CD4-positive, alpha-beta T cell treated with Interleukin-4 for 4 hours (primary cell): ENCODE results near the gene BCL2L12.

Experiments used
- DNase-seq: peaks from one replicate; pipeline ENCODE4 v3.0.0-alpha.2; 2020

Gene BCL2L12

DNA sequence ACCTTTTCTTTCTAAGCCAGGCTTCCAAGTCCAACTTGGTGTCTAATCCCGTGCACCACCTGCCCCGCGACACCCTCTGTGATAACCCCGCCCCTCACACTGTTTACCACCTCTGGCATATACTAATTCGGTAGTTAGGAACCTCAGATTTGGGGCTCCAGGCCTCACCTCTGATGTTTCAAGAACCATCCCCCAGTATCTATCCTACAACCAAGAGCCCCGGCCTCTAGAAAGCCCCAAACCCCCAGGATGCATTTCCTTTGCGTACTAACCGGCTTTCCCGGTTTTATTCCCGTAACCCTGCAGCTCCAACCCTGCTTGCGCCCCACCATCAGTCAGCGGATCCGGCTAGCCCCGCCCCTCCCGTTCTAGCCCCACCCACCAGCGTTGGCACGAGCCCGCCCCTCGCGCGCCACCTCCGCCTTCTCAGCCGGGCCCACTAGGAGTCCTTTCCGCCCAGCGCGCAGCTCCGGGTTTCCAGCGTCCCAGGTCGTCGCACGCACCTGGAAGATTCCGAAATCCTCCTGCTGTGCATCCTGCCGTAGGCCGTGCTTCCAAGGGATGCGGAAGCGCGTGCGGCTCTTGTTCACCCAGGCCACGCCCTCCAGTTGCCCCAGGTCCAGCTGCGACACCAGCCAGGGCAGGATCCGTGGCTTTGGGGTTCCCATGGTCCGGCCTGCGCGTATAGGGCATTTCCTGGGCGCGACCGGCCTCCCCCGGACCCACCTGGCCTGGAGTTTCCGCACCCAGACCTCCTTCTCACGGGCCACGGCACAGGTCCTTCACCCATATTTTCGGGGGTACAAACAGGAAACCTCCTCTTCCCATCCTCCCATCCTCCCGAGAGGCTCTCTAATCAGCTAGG, 1.3 kb upstream of the BCL2L12 start:
- peak; percentile 84 for DNase-seq

DNA sequence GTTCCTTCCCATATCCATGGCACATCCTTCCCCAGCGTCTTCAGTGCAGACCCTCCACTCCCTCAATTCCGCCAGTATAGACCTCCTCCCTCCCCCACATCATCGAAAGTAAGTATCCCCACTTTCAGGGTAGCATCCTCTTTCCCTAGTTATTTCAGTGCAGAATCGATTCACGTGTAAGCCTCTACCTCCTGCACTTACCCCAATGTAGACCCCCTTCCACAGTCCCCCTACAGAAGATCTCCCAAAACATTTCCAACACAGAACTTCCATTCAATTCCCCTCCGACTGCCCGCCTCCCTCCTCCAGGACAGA, 740 bp upstream of the BCL2L12 start:
- no peak for DNase-seq

DNA sequence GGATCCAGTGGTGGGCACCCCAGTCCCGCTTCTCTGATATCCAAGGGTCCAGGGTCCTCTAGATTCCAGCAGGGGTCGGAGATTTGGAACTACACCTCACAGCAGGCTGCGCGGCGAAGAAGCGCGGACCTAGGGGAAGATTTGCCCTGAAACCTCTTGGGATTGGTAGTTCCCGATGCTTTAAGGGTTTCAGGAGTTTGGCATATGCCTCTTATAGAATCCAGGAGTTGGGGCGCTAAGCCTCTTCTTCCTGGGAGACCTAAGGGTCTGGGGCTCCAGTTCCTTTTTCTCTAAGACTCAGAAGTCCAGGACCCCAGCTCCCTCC, 349 bp downstream of the BCL2L12 start:
- DNase-seq, result no peak

DNA sequence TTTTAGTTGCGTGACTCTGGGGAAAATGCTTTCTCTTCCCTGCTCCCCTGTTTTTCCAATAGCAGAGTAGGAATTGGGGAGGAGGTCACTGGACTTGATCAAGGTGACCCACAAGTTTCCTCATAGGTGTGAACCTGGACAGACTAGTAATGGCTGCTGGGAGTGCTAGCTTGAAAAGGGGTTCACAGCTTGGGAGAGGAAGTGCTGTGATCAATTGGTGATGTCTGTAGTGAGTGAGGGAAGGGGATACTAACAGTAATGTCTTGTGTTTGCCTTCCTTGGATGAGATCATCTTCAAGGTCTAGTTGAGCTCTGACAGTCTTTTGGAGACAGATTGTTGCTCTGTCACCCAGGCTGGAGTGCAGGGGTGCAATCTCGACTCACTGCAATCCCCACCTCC, 1.7 kb downstream of the BCL2L12 start:
- DNase-seq, result no peak

DNA sequence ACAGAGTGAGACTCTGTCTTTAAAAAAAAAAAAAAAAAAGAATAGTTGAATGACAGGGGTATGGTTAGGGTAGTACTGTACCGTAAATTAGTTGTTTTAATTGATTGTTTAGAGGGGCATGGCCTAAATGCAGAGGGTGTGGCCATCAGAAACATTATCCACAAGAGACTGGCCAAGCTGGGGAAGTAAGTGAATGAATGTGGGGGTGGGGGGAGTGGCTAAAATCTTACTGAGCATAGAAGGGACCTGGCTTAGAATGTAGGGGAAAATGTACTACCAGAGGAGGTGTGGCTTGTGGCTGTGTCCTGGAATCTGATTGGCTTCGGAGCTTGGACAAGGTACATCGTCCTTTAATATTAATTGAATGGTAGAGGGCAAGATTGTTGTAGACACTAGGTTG, 3.8 kb downstream of the BCL2L12 start:
- DNase-seq, result no peak

DNA sequence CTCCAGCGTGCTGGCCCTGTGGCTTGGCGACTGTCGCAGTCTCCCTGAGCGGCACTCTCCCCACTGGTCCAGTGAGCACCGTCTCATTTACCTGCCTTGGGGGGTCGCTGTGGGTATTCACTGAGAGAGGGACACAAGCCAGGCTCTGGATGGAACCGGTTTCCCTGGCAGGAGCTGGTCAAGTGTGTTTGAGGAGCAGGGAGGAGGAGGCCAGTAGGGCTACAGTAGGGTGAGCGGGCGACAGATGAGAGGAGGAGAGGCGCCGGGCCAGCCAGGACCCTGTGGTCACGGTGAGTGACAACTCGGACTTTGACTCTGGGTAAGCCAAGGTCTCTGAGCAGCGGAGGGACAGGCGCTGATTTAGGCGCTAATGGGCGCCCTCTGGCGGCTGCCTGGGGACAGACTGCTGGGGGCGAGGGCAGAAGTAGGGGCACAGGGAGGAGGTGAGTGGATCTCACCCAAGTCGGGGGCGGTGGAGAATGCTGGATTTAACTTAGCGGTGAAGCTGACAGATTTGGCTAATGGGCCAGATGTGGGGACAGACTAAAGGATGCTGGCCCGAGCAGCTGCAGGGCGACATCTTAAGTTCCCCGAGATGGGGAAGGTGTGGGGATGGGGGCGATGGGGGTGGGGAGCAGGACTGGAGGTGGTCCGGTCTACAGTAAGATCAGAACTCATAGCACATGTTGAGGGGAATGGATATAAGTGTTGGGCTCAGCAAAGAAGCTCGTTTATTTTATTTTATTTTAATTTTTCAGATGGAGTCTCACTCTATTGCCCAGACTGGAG, 6.6 kb downstream of the BCL2L12 start:
- peak; percentile 67 for DNase-seq

DNA sequence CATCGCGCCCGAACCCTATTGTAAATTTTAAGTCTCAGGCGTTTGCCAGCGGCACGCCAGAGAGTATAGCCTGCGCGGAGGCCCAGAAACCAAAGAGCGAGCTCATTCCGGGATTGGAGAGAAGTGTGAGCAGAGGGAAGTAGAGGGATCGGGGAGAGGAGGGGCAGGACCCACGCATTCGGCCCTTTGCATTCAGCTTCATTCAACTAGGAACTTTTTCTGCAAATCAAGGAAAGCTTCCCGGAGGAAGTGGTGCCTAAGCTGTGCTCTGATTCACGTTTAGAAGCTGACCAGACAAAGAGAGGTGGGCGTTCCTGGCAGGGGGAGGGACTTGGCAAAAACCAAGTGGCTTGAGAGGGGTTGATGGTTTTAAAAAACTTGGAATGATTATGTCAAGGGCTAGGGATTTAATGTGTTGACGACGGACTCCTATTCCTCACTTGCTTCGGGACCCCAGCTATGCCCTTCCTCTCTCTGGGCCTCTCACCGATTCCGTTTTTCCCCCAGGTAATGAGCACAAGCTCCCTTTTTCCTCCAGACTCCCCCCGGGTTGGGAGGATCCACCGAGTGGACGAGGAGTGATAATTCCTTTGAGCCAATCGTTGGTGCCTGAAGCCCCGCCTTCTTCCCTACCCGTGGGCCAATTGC, 10.5 kb downstream of the BCL2L12 start:
- no peak for DNase-seq

DNA sequence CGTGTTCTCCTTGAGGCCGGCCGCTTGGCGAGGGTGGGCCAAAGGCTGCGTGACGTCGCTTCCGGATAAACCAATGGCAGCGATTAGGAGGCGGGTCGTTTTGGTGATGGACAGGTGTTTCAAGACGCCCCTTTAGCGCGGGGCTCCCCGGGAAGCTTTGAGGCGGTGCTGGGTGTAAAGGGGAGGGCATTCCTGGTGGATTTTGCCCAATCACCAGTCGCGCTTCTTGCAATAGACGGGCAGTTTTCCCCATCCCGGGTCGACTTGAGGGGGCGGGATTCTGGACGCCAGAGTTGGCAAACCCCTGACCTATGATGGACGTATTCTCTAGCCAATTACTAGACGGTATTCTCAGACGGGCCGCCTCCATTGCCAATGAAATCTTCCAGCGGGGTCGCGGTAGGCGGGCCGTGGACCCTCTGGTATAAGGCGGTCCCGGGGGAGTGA, 11.1 kb downstream of the BCL2L12 start:
- peak; percentile 100 for DNase-seq

DNA sequence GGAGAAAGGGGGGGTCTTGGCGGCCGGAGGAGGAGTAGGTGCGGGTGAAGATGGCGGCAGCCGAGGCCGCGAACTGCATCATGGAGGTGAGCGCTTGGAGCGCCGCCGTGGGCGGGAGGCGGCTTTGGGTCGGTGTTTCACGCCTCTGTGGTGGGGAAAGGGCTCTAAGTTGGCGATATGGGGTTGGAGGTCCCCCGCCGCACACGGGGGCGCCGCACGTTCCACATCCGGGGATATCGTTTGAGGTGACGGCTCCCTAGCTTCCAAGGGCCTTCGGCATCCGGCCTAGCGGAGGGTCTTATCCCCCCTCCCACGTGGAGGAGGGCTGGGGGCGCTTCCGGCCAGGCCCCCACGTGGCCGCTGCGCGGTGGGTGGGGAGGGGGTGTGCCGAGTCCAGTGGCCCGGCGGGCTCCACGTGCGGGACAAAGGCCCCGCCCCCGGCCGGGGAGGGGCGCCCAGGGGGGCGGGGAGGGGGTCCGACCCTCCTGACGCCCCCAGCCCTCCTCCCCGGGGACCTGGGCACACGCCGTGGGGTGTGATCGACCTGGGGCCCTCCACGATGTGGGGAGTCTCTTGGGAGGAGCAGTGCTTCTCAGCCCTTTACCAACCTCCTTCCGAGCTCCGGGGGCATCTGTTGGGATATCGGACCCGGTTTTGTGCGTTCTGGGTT, 11.6 kb downstream of the BCL2L12 start, which contains the start of gene PRMT1:
Gene PRMT1 (plus strand): TSS at position 41 of the 670 bp plus-strand sequence. CDS start 10 bp downstream, at position 51.
- no peak for DNase-seq

DNA sequence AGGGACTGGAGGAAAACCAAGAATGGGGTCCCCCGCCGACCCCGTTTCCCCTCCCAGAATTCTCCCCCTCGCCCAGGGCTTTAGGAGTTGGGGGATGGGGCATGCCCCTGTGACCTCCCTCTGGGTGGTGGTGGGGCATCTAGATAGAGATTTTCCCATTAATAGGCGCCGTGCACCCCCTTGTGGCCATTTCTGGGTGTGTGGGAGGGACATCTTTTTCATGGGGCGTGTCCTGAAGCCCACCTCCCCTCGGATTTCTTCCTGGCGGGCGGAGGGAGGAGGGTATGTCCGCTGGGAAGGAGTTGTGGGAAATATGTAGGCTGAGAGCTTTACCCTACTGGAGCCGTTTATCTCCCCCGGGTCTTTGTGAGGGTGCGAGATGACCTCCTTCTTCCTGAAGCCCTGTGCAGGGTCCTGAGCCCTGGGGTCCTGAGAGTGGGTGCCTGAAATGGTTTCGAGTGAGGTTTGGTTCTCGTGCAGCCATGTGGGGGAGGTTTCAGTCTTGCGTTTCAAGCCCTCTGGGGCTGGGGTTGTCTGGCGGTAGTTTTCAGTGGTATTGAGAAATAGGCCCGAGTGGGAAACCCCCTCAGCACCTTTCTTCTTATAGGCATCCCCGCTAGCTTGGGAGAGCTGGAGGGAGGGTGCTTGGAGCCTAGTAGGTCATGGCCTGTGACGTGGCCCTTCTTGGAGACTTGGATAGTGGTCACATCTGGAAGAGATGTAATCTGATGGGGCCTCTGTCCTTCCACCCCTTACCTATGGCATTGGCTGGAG, 12.4 kb downstream of the BCL2L12 start:
- peak; percentile 79 for DNase-seq

DNA sequence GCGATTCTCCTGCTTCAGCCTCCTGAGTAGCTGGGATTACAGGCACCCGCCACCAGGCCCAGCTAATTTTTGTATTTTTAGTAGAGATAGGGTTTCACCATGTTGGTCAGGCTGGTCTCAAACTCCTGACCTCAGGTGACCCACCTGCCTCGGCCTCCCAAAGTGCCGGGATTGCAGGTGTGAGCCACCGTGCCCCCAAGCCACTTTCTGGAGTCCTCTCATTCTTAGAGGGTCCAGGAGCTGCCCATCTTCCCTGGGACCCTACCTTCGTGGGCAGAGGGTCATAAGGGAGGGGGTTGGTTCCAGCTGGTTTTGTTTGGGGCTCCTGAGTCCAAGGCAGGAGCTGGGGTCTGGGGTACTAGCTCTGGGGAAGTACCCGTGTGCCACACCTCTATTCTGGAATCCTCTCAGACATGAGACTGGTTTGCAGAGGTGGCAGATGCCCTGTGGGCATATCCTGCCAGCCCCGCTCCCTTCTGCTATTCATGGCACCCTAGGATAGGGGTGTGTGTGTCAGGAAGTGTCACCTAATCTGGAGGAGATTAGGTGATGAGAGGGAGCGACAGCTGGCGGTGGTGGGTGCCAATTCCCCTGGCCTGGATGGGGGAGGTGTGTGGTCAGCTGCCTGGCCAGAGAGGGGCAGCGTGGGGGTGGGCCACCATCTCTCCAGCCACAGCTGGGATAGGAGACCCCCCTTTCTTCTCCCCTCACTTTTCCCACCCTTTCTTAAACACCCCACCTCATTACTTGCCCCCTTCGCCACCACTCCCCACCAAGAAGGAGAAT, 13.4 kb downstream of the BCL2L12 start:
- no peak for DNase-seq

DNA sequence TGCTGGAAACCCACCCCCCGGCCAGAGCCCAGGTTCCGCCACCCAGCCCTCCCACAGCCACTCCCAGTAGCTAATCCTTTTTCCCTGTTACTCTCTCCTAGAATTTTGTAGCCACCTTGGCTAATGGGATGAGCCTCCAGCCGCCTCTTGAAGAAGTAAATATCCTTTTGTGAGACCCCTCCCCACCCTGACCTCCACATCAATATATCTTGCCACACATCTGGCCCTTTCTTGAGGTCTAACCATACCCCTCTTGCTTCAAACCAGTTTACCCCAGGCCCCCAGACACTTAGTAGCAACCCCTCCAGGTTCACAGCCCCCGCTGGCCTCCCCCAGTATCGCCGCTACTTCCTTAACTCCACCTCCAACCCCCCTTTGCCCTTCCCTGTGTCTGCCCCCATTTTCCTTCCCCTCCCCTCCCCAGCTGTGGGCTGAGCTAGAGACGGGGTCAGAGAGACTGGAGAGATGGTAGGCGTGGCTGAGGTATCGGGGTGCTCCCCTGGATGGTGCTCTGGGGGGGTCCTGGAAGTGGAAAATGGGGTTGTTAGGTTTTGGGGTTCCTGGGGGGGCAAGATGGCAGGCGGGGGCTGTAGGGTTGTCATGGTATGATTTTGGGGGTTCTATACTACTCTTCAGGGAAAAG, 14.2 kb downstream of the BCL2L12 start:
- DNase-seq, result no peak

DNA sequence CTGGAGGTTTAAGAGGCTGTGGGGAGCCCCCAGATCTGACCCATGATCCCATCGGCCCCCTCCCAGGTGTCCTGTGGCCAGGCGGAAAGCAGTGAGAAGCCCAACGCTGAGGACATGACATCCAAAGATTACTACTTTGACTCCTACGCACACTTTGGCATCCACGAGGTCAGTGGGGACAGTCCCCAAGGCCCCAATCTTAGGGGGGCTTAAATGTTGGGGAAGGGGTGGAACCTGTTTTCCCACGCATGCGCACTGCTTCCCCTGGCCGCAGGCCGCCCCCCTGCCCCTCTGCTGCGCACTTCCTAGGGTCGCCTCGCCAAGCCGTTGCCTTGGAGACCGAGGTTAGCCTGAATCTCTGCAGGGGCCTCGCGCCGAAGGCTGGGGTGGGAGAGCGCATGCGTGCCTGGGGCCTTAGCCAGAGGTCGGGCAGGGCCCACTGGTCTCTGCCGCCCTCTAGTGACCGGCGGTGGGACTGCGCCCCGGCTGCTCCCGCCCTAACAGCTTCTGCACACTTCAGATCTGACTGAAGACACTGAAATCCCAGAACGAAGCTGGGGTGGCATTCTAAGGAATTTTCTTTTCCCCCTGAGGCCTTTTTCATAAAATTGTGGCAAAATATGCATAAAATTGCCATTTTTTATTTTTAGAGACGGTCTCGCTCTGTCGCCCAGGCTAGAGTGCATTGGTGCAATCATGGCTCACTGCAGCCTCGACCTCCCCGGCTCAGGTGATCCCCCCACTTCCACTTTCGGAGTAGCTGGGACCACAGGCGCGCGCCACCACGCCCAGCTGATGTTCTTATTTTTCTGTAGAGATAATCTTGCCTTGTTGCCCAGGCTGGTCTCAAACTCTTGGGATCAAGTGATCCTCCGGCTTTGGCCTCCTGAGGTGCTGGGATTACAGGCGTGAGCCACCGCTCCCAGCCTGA, 15.0 kb downstream of the BCL2L12 start:
- peak; percentile 85 for DNase-seq

DNA sequence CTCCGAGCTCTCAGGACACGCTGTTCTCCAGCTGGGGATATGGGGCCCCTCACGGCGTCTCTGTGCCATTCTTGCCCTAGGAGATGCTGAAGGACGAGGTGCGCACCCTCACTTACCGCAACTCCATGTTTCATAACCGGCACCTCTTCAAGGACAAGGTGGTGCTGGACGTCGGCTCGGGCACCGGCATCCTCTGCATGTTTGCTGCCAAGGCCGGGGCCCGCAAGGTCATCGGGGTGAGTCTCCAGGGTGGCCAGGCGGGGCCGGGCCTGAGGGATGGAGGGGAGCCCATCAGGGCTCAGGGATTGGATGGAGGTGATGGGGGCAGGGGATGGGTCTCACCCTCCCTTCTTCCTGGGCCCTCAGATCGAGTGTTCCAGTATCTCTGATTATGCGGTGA, 16.1 kb downstream of the BCL2L12 start:
- DNase-seq, result no peak

DNA sequence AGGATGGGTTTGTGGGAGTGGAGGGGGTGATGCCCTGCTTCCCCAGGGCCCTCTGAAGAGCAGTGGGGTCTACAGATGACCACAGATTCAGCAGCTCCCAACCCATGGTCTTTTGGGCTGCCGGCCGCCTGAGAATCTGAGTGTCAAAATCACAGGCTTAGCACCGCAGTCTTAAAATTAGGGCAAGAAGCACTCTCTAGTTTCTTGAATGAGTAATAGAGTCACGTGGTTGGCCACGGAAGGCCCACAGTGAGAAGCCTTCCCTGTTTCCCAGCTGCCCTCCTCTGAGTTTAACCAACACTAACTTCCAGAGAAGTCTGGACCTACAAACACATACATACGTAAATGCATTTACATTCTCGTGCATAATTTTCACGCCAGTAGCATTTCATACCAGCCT, 16.5 kb downstream of the BCL2L12 start:
- DNase-seq, result no peak

DNA sequence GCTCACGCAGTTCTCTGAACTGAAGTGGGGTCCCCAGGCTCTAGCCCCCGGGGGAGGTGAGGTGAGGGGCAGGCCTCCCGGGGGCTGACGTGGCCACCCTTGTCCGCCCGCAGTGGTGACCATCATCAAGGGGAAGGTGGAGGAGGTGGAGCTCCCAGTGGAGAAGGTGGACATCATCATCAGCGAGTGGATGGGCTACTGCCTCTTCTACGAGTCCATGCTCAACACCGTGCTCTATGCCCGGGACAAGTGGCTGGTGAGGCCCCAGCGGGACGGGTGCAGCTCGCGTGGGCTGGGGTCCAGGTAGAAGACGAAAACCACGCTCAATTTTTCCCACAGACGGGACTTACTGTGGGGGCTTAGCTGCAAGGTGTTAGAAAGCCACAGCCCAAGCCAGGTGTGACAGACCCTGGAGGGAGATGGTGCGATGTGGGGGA, 18.1 kb downstream of the BCL2L12 start:
- no peak for DNase-seq

DNA sequence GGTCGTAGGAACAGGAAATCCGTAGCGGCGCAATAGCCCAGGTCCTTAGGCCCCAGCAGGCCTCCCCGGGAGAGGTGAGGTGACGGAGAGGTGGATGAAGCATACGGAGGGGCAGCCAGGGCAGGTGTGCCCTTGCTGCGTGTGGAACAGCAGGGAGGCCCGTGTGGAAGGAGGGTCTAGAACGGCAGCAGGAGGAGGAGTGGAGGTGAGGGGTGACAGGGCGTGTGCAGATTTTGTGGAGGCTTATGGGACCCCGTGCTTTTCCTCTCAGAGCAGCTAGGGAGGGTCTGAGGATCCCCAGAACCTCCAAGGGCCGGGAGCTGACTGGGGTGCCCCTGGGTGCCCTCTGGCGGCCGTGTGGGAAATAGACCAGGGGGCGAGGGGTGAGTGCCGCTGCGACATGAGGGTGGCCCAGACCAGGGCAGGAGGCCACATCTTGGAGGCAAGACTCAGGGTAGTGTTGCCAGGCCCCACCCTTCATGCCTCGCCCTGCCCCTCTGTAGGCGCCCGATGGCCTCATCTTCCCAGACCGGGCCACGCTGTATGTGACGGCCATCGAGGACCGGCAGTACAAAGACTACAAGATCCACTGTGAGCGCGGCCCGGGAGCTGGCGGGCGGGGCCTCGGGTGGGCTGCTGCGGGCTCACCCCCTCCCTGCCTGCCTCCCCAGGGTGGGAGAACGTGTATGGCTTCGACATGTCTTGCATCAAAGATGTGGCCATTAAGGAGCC, 18.7 kb downstream of the BCL2L12 start:
- no peak for DNase-seq

DNA sequence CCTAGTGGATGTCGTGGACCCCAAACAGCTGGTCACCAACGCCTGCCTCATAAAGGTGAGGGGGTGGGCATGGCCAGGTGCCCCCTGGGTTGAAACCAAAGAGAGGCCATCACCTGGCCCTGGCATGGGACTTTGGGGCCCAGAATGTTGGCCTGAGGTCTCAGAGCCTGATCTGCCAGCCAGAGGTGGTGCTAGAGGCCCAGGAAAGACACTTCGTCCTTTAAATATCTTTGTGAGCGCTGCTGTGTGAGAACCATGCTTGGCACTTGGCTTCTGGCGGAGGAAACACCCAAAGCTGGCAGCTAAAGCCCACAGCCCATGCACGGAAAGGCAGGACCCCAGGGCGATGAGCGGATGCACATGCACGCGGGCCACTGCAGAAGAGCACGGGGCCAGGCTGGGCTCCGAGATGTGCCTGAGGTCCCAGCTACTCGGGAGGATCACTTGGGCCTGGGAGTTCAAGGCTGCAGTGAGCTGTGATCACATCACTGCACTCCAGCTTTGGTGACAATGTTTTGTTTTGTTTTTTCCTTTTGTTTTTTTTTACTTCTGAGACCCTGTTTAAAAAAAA, 19.3 kb downstream of the BCL2L12 start:
- no peak for DNase-seq

DNA sequence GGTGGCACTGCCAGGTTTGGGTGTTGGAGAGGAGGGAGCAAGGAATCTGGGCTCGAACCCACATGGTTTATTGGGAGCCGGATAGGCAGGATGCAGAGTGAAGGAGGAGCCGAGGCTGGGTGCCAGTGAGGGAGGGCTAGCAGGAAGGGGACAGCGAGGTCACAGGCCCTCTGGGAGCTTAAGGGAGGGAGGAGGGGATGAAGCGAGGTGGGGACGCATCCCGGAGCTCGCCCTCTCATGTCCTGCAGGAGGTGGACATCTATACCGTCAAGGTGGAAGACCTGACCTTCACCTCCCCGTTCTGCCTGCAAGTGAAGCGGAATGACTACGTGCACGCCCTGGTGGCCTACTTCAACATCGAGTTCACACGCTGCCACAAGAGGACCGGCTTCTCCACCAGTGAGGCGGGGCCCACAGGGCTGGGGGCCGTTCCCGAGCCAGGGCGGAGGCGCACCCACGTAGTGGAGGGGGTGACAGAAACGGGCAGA, 20.2 kb downstream of the BCL2L12 start:
- no peak for DNase-seq
